Natural killer cell (primary cell): ENCODE measurements around the gene KCNA3. TPM values are rescaled to one million over a fixed set of nuclear protein-coding genes. Genes with fewer than 3 reads are reported as not detected.

Experiments
- ATAC-seq, 3 donors: fragments of 150-1000 bp in 2 of 3; fragments of 200-7000 bp in 1 of 3; cut with Tn5 transposase; 1 replicate in 1 of 3; 2 replicates in 2 of 3; pipeline ENCODE4 v1.10.0; 2021; ENCODE audit warnings: mild to moderate bottlenecking in 2 of 3, moderate library complexity in 2 of 3
- DNase-seq, 2 donors: peaks; one replicate each; pipeline versions ENCODE4 v3.0.0 to v3.0.0-alpha.2; 2013 to 2021; ENCODE audit warnings: mixed read lengths in 1 of 2
- H3K27ac ChIP-seq: one replicate; pipeline ENCODE4 v1.5.1; 2013; ENCODE audit warnings: mild to moderate bottlenecking, low read length
- H3K27me3 ChIP-seq: one replicate; pipeline ENCODE4 v1.6.1; 2013; ENCODE audit warnings: low read length; ENCODE audit not compliant: control insufficient read depth, insufficient read depth
- H3K36me3 ChIP-seq: one replicate; pipeline ENCODE4 v1.6.1; 2013; ENCODE audit warnings: low read length; ENCODE audit not compliant: control insufficient read depth, insufficient read depth
- H3K4me1 ChIP-seq: one replicate; pipeline ENCODE4 v1.6.1; 2013; ENCODE audit warnings: low read length; ENCODE audit not compliant: control insufficient read depth, insufficient read depth
- H3K4me3 ChIP-seq: one replicate; pipeline ENCODE4 v1.5.1; 2013; ENCODE audit warnings: low read length
- H3K9me3 ChIP-seq: one replicate; pipeline ENCODE4 v1.6.1; 2013; ENCODE audit warnings: low read length; ENCODE audit not compliant: control insufficient read depth, insufficient read depth
- H3K27ac Mint-ChIP-seq, 2 donors: one replicate each; pipeline ENCODE4 v1.8.0; 2022; ENCODE audit warnings: mild to moderate bottlenecking in 2 of 2, mixed read lengths in 2 of 2, moderate library complexity in 1 of 2
- H3K27me3 Mint-ChIP-seq, 2 donors: one replicate each; pipeline ENCODE4 v1.8.0; 2022; ENCODE audit warnings: low read depth in 2 of 2, mixed read lengths in 2 of 2
- H3K36me3 Mint-ChIP-seq: one replicate; pipeline ENCODE4 v1.8.0; 2022; ENCODE audit warnings: mixed read lengths
- H3K4me1 Mint-ChIP-seq, 2 donors: one replicate each; pipeline ENCODE4 v1.8.0; 2022; ENCODE audit warnings: mixed read lengths in 2 of 2
- H3K4me3 Mint-ChIP-seq: one replicate; pipeline ENCODE4 v1.8.0; 2022; ENCODE audit warnings: mild to moderate bottlenecking, moderate library complexity, mixed read lengths
- H3K9me3 Mint-ChIP-seq, 2 donors: one replicate each; pipeline ENCODE4 v1.8.0; 2022; ENCODE audit warnings: mixed read lengths in 2 of 2
- WGBS: methylation state at CpG from one replicate; pipeline ENCODE4 v1.1.7; 2013; ENCODE audit warnings: missing lambda C conversion rate; ENCODE audit not compliant: insufficient coverage; 5-methylcytosine and 5-hydroxymethylcytosine counted together
- intact Hi-C: fragments of 100-400 bp; cut with micrococcal nuclease; formaldehyde crosslinking; loops from one replicate; pipeline ENCODE4 v1.14.2; 2022
- total RNA-seq, 4 donors: library from RNA; stranded (reverse); fragments of 120-200 nt in 1 of 4; gene quantifications; one replicate each; pipeline versions ENCODE4 v1.2.3 to v1.2.4, GENCODE V29; 2013 to 2022
- TF ChIP-seq, protein P1 (sequence below): fragments of 200-600 bp; IDR thresholded peaks from one replicate; pipeline ENCODE4 v1.8.0; 2022; ENCODE audit warnings: antibody characterized with exemption

The KCNA3 gene
- total RNA-seq, 3 donors from 2014 or later (not counting 1 experiment from before 2014, with no cell fraction given) = 19.7 to 36.2 (median 30.3) TPM

DNA sequence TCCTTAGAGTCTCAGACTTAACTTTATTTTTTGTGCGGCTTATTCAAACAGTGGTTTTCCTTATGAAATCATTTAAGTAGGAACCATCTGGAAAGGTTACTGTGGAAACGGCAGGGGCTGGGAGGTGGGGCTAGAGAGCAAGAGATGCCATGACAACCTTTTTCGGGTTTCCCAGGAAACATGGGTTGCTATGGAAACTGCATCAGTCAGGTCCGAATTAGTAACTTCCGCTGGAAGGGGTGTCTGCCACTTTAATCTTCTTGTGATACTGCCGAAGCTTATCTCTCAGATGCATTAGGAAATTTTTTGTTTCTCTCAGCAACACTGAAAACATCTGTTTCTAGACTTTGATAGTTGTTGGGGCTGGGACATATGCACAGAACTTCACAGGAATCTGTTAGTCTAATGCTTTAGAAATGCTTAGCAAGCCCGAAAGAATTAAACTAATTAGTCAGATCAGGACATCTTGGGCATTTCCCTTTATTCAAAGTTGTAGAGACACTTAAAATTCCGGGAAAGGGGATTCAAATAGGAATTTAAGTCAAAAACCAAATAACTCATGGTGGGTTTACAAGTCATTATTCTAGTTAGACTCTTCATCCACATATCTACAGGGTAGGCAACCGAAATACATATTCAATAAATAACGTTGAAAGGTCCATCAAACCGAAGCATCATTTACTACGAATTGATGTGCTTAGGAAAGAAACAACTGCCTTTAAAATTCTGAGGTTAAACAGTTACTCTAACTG, 2.6 kb downstream of the KCNA3 start:
- peaks cover 8% of the 10 kb centered on the region for H3K36me3 ChIP-seq
- H3K27me3 Mint-ChIP-seq = no peaks in the 10 kb centered on the region
- TF ChIP-seq, protein P1, sequence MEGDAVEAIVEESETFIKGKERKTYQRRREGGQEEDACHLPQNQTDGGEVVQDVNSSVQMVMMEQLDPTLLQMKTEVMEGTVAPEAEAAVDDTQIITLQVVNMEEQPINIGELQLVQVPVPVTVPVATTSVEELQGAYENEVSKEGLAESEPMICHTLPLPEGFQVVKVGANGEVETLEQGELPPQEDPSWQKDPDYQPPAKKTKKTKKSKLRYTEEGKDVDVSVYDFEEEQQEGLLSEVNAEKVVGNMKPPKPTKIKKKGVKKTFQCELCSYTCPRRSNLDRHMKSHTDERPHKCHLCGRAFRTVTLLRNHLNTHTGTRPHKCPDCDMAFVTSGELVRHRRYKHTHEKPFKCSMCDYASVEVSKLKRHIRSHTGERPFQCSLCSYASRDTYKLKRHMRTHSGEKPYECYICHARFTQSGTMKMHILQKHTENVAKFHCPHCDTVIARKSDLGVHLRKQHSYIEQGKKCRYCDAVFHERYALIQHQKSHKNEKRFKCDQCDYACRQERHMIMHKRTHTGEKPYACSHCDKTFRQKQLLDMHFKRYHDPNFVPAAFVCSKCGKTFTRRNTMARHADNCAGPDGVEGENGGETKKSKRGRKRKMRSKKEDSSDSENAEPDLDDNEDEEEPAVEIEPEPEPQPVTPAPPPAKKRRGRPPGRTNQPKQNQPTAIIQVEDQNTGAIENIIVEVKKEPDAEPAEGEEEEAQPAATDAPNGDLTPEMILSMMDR = no peak
- peak overlapping the region; percentile 68 for H3K4me3 ChIP-seq
- ATAC-seq = peak; percentile 42 to 50 (median 48)
- peak overlapping the region; percentile 93 for H3K27ac ChIP-seq
- H3K9me3 Mint-ChIP-seq = no peaks in the 10 kb centered on the region
- H3K27ac Mint-ChIP-seq = peak overlapping the region; percentile 88 to 98
- 5% methylated on average over 8 of the region's 12 CpGs for WGBS
- no peaks in the 10 kb centered on the region for H3K9me3 ChIP-seq
- H3K4me1 Mint-ChIP-seq = peaks cover 47 to 56% of the 10 kb centered on the region in 2 donors
- peak overlapping the region; percentile 98 for H3K4me3 Mint-ChIP-seq
- H3K4me1 ChIP-seq = peaks cover 26% of the 10 kb centered on the region
- intact Hi-C loops = loop anchor here (1.0 to 10.0 kb wide), 4 partner anchors 25 to 543 kb away; no protein-coding TSS in a partner anchor
- no peaks in the 10 kb centered on the region for H3K36me3 Mint-ChIP-seq
- peak; percentile 47 to 92 for DNase-seq
- H3K27me3 ChIP-seq = no peaks in the 10 kb centered on the region

DNA sequence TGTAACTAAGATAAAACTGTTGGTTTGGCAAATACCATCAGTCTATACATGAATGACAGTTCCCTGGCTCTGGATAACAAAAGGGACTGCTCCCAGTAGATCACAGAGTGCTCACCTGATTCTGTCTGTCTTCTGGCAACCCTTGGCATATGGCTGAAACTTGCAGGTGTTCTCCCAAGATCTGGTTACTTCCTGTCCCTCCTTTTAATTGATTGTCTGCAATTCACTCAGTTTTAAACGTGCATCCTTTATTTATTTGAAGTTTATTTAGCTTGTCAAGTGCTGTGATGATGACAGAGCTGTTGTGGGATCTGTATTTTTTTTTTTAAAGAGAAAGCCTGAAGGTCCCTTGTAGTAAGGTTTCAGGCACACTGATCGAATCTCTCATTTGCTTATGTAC, 3.4 kb downstream of the KCNA3 start:
- Mint-ChIP-seq H3K4me3 (peak overlapping the region; percentile 98), H3K36me3 (no peaks in the 10 kb centered on the region), H3K9me3 (no peaks in the 10 kb centered on the region), H3K27me3 (no peaks in the 10 kb centered on the region), H3K27ac (peak overlapping the region; percentile 88 to 98), H3K4me1 (peaks cover 47 to 53% of the 10 kb centered on the region in 2 donors)
- DNase-seq (peak in 1 of 2 donors; percentile 57), ATAC-seq (no peak)
- Histone ChIP-seq H3K4me3 (peak overlapping the region; percentile 68), H3K27me3 (no peaks in the 10 kb centered on the region), H3K36me3 (peaks cover 14% of the 10 kb centered on the region), H3K27ac (peak overlapping the region; percentile 93), H3K9me3 (no peaks in the 10 kb centered on the region), H3K4me1 (peaks cover 26% of the 10 kb centered on the region)
- WGBS = no CpG with 5 or more reads among the region's 2 CpGs
- intact Hi-C loops = loop anchor here (5.0 to 10.0 kb wide), 2 partner anchors 39 to 543 kb away; no protein-coding TSS in a partner anchor
- TF ChIP-seq, protein P1 = no peak

DNA sequence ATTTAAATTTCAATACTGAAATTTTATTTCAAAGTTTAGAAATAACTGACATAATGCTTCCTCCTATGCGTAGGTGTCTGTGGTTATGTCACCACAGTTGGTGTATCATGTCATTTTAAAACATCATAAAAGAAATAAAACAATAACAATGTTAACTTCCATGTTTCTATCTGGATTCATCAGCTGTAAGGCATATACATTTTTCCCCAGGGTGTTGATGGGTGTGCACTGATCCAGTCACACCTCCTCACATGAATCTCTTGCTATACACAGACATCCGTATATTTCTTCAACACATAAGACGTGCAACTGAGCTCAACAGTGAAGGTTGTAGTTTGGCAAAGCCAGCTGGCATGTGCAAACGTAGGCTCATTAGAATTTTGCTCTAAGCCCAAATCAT, 6.2 kb downstream of the KCNA3 start:
- peak overlapping the region; percentile 0 for H3K4me3 ChIP-seq
- TF ChIP-seq, protein P1 = no peak
- peak in 1 of 2 donors; percentile 65 for DNase-seq
- H3K27me3 Mint-ChIP-seq = no peaks in the 10 kb centered on the region
- 7% methylated on average over 2 of the region's 4 CpGs for WGBS
- H3K4me3 Mint-ChIP-seq = peak overlapping the region; percentile 74
- H3K27ac ChIP-seq = peak overlapping the region; percentile 54
- ATAC-seq = peak; percentile 42 to 61 (median 46)
- peaks cover 40 to 41% of the 10 kb centered on the region in 2 donors for H3K4me1 Mint-ChIP-seq
- no peaks in the 10 kb centered on the region for H3K36me3 Mint-ChIP-seq
- intact Hi-C loops = no loop called here
- H3K36me3 ChIP-seq = peaks cover 33% of the 10 kb centered on the region
- peaks cover 15% of the 10 kb centered on the region for H3K4me1 ChIP-seq
- H3K27ac Mint-ChIP-seq = peak overlapping the region; percentile 85 to 98
- no peaks in the 10 kb centered on the region for H3K27me3 ChIP-seq
- H3K9me3 Mint-ChIP-seq = no peaks in the 10 kb centered on the region
- no peaks in the 10 kb centered on the region for H3K9me3 ChIP-seq
